Endothelial cell of umbilical vein (primary cell): ENCODE measurements around the gene TMEM109.

Experiments used
- POLR2A ChIP-seq: IDR thresholded peaks from 2 replicates; pipeline ENCODE4 v1.6.1; 2012; ENCODE audit warnings: low read depth, mild to moderate bottlenecking, control low read depth, low read length
- POLR2AphosphoS5 ChIP-seq: IDR thresholded peaks from 2 replicates; pipeline ENCODE4 v1.6.1; 2012; ENCODE audit warnings: low read depth, mild to moderate bottlenecking, control low read depth, low read length, moderate library complexity; ENCODE audit not compliant: insufficient read depth

- TF ChIP-seq POLR2AphosphoS5 (no peak), POLR2A (no peak)
These were observed 19.6 kb downstream of the TMEM109 start for GRCh38 chr11:60933416-60934123.
